HG03571 (cell line): Measurements from ENCODE around the gene SHANK1.

Experiments
- ATAC-seq: cut with Tn5 transposase; IDR thresholded peaks from one replicate; pipeline ENCODE4 v1.9.1; 2021; ENCODE audit not compliant: unreplicated experiment

SHANK1 gene

GRCh38 chr19:50662651-50663481 is 56.7 kb downstream of the SHANK1 start:
- no peak for ATAC-seq

- ATAC-seq: no peak
Observed at GRCh38 chr19:50661766-50662650, 57.6 kb downstream of the SHANK1 start.

- ATAC-seq: no peak
Observed at GRCh38 chr19:50661023-50661422, 58.6 kb downstream of the SHANK1 start.

GRCh38 chr19:50660088-50660366 is 59.6 kb downstream of the SHANK1 start:
- ATAC-seq: no peak

- ATAC-seq: no peak
Observed at GRCh38 chr19:50659318-50660087, 60.1 kb downstream of the SHANK1 start.

GRCh38 chr19:50658441-50659317 is 60.9 kb downstream of the SHANK1 start:
- no peak for ATAC-seq

GRCh38 chr19:50657712-50658440 is 61.7 kb downstream of the SHANK1 start:
- no peak for ATAC-seq

GRCh38 chr19:50657222-50657669 is 62.4 kb downstream of the SHANK1 start:
- ATAC-seq: no peak

GRCh38 chr19:50654882-50655281 is 64.7 kb downstream of the SHANK1 start:
- ATAC-seq: no peak

GRCh38 chr19:50652722-50653121 is 66.9 kb downstream of the SHANK1 start:
- ATAC-seq: no peak

- no peak for ATAC-seq
Observed at GRCh38 chr19:50651174-50651573, 68.4 kb downstream of the SHANK1 start.

GRCh38 chr19:50649433-50650391 is 69.9 kb downstream of the SHANK1 start, which contains the start of gene C19orf81:
TSS of gene C19orf81 (plus strand) at chr19:50649445. CDS start at chr19:50649445, 0 bp downstream.
- no peak for ATAC-seq

- no peak for ATAC-seq
Observed at GRCh38 chr19:50648659-50649058, 70.9 kb downstream of the SHANK1 start.

- no peak for ATAC-seq
Observed at GRCh38 chr19:50647879-50648615, 71.6 kb downstream of the SHANK1 start.

GRCh38 chr19:50646074-50646807 is 73.4 kb downstream of the SHANK1 start:
- ATAC-seq: no peak

- ATAC-seq: no peak
Observed at GRCh38 chr19:50645107-50645506, 74.5 kb downstream of the SHANK1 start.

- ATAC-seq: no peak
Observed at GRCh38 chr19:50644315-50644915, 75.2 kb downstream of the SHANK1 start.
